NCI-H748 (cell line): ENCODE measurements around the gene RHOBTB3.
"Not testable (repeated sequence)": the region's sequence is repeated elsewhere in the genome, so short reads cannot be mapped to it uniquely, and the experiment has no call there.

ENCODE experiments used
- DNase-seq: peaks from one replicate; lab custom pipeline; 2025; ENCODE audit not compliant: unreplicated experiment; lab: John Stamatoyannopoulos, UW

Gene RHOBTB3

DNA sequence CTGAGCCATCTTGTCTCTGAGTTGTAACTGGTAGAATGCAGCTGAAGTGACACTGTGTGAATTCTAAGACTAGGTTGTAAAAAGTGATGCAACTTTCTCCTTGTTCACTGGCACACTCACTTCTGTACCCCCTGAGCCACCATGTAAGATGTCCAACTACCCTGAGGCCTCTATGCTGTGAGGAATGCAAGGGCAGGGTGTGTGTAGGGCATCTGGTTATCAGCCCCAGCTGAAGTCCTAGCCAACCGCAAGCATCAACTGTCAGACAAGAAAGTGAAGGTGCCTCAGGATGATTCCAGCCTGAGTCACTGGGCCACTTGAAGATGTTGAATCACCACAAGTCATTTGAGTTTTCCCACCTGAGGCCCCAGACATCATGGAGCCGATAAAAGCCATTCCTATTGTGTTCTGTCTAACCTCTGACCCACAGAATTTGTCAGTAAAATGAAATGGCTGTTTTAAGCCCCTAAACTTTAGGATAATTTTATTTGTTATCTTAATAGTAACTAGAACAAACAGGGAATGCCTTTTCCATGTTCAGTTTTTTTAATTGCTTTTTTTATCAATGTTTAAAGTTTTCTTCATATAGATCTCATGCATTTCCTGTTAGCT lies 18.7 kb upstream of the RHOBTB3 start:
- DNase-seq = peak; percentile 22

DNA sequence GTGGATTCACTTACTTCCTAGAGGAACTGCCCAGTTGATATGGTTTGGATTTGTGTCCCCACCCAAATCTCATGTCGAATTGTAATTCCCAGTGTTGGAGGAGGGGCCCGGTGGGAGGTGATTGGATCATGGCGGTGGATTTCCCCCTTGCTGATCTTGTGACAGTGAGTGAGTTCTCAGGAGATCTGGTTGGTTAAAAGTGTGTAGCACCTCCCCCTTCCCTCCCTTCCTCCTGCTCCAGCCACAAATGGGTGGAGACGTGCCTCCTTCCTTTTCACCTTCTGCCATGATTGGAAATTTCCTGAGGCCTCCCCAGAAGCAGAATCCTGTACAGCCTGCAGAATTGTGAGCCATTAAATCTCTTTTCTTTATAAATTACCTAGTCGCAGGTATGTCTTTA lies 17.9 kb upstream of the RHOBTB3 start:
- DNase-seq = not testable (repeated sequence)

GRCh38 chr5:95713960-95714710 lies 17.0 kb upstream of the RHOBTB3 start:
- DNase-seq = no peak

DNA sequence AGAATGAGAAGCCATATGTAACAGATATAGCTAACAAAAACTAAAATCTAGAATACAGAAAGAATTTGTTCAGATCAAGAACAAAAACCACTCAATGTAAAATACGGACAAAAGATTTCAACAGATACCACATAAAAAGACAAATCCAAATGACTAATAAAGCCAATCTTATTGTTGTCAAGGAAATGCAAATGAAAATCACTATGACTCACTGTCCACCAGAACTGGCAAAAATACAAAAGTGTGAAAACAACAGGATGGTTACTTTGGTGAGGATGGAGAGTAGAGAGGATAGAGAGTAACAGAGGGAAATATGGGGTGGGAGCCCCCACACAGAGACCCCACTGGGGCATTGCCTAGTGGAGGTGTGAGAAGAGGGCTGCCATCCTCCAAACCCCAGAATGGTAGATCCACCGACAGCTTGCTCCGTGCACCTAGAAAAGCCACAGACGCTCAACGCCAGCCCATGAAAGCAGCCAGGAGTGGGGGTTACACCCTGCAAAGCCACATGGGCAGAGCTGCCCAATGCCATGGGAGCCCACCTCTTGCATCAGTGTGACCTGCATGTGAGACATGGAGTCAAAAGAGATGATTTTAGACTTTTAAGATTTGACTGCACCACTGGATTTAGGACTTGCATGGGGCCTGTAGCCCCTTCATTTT lies 15.2 kb upstream of the RHOBTB3 start:
- no peak for DNase-seq

DNA sequence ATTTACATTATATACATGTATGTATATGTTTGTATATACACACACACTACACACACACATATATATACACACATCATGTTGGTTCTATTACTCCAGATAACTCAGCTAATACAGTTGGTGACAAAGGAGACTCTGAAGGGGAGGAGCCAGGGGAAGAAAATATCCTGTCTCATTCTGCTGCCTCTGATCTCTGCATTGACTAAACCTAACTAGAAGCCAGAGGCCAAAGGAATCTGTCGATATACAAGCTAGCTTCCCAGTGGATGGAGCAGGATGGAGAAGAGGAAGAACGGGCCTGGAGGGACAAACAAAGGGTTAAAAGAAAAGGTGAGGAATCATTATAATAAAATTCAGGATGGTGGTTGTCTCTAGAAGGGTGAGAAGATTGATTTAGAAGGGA lies 13.7 kb upstream of the RHOBTB3 start:
- DNase-seq = no peak

DNA sequence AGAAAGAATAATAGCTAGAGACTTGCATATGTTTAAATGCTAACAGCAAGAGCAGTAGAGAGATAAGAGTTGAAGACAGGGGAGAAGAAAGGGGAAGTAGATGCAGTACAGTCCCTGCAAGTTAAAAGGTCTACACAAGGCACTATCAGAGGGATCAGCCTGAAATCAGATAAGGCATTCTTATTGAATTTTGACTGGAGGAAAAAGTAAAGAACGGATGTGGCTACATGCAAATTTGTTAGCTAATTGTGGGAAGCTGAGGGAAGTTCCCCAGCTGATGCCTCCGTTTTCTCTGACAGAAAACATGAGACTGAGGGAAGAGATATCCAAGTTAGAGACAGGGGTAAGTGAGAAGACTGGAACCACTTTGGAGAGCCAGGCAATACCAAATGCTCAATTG lies 12.9 kb upstream of the RHOBTB3 start:
- no peak for DNase-seq

- no peak for DNase-seq
Measured at GRCh38 chr5:95718738-95719137, 12.4 kb upstream of the RHOBTB3 start.

- no peak for DNase-seq
Measured at GRCh38 chr5:95720094-95720786, 10.9 kb upstream of the RHOBTB3 start.

GRCh38 chr5:95721582-95722295 lies 9.4 kb upstream of the RHOBTB3 start:
- DNase-seq = no peak

GRCh38 chr5:95723632-95724369 lies 7.3 kb upstream of the RHOBTB3 start:
- DNase-seq = no peak

DNA sequence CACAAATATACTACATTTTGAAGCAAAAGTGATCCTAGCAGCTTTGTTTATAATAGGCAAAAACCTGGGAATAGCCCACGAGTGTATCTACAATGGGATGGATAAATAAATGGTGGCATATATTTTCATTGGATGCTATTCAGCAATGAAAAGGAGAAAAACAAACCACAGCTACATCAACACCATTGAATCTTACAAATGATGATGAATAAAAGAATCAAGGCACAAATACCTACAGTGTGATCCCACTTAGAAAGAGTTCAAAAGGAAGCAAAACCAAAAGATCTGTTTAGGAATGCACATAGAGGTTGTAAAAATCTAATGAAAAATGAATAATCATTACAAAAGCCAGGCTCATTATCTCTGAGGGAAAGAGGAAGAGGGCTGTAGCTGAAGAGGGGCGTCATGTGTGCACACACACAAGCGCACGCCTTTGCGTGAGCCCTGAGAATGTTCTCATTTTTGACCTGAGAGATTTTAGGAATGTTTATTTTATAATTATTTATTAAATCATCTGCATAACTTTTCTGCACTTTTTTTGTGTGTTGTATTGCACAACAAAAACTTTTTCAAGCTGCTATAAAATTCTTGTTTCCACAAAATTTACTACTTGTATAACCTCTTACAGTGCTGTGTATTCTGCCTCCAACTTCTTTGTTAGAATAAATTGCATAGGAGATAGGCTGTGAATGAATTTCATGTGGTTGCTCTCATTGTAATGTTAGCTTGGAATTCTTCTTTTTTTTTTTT lies 5.9 kb upstream of the RHOBTB3 start:
- no peak for DNase-seq

GRCh38 chr5:95725937-95726810 lies 5.0 kb upstream of the RHOBTB3 start:
- DNase-seq = no peak

DNA sequence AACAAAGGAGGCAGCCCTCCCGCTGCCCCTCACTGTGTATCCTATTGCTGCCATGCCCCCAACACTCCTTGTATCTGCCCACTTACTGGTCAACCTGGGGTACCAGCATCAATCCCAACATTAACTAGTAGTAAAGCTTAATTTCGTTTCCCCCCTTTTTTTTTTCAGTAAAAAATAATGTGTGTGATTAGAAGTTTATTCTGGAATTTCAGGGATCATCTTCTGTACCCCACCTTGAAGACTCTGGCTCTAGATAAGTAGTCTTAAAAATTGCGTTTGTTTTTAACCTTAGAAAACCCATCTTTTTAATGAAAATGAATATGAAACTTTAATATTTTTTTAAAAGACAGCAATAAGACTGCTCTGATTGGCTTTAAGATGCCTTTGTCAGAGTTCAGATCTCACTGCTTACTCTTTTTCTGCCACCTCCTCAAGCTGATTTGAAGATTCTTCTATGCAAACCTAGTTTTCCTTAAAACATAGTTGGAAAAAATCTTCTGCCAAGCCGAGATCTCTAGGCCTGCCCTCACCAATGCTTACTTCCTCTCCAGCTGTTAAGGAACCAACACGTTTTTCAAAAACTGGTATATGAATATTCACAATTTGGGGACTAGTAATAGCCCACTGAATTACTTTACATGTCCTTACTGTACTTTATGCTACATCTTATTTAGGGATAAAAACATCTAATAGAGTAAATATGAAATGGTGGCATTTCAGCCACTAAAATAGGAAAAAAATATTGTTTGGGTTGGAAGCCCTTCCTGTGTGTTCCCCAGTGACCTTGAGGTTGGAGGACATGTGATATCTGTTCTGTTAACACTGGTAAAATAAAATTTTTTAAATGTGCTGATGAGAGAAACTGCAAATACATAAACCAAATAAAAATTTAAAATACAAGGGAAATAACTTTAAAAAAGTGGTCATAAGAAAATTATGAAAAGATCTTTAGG lies 4.0 kb upstream of the RHOBTB3 start:
- DNase-seq = no peak

DNA sequence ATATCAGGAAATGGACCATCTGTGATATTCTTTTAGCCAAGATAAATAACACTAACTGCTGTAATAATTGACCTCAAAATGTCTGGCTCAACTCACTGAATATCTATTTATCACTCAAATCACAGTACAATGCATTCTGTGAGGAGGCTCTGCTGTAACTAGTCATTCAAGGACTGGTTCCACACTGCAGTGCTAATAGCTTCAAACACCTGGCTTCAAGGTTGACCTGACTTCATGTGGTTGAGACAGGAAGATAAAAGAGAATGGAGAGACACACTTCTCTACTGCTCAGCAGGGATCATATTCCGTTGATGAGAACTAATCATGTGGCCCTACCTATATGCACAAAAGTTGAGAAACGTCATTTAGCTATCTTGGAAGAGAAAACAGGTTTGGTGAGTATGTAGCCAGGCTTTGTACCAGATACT lies 3.4 kb upstream of the RHOBTB3 start:
- peak; percentile 86 for DNase-seq

DNA sequence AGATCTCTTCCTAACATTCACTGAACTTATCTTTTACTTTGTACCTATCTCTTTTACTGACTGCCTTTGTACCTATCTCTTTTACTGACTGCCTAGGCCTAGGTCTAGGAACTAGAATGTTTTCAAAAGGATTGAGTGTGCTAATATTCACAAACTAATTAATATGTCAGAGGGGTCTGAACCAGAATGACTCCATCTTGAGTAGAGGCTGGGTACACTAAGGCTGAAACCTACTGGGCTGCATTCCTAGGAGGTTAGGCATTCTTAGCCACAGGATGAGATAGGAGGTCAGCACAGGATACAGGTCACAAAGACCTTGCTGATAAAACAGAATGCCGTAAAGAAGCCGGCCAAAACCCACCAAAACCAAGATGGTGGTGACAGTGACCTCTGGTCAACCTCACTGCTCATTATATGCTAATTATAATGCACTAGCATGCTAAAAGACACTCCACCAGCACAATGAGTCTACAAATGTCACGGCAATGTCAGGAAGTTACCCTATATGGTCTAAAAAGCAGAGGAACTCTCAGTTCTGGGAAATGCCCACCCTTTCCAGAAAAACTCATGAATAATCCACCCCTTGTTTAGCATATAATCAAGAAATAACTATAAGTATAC lies 2.5 kb upstream of the RHOBTB3 start:
- DNase-seq = no peak

GRCh38 chr5:95729115-95730010 lies 1.8 kb upstream of the RHOBTB3 start:
- no peak for DNase-seq
